Caki2 (cell line): ENCODE results near the gene APEX2. TPM values are rescaled to one million over a fixed set of nuclear protein-coding genes. Genes with fewer than 3 reads are reported as not detected.
"Not testable (repeated sequence)": the region's sequence is repeated elsewhere in the genome, so short reads cannot be mapped to it uniquely, and the experiment has no call there.

Source experiments
- DNase-seq: peaks from one replicate; pipeline ENCODE4 v3.0.0-alpha.2; 2015; ENCODE audit warnings: low read depth
- in situ Hi-C: cut with HindIII; loops from 2 replicates; pipeline ENCODE4 v1.10.0; 2016; ENCODE audit warnings: low sequenced_read_pairs, low pct_unique_long_range_greater_than_20kb, mixed read lengths
- total RNA-seq: library from RNA; depleted of rRNA; stranded (reverse); fragments of >200 nt; shearing (Covaris generic); gene quantifications from 2 replicates; pipeline ENCODE4 v1.2.3, GENCODE V29; 2014; ENCODE audit warnings: low replicate concordance

The APEX2 gene
- total RNA-seq, 1 experiment from 2014 or later: 8.4 TPM

- in situ Hi-C loops: no loop called here
- peak; percentile 4 for DNase-seq
Measured at GRCh38 chrX:55007656-55008055, 7.5 kb downstream of the APEX2 start.

GRCh38 chrX:55008571-55009358, 8.6 kb downstream of the APEX2 start:
- in situ Hi-C loops: no loop called here
- no peak for DNase-seq

- in situ Hi-C loops: no loop called here
Measured at GRCh38 chrX:55011294-55011693, 11.1 kb downstream of the APEX2 start.

GRCh38 chrX:55014897-55015299, 14.7 kb downstream of the APEX2 start:
- no peak for DNase-seq
- in situ Hi-C loops: no loop called here

More at GRCh38 chrX:55011294-55011693, 11.1 kb downstream of the APEX2 start:
- DNase-seq: no peak

GRCh38 chrX:55026143-55026542, 26.0 kb downstream of the APEX2 start:
- DNase-seq: no peak
- in situ Hi-C loops: no loop called here

- DNase-seq: no peak
- in situ Hi-C loops: no loop called here
Measured at GRCh38 chrX:55026840-55027239, 26.7 kb downstream of the APEX2 start.

GRCh38 chrX:55028040-55028439, 27.9 kb downstream of the APEX2 start:
- DNase-seq: no peak

GRCh38 chrX:55028611-55029010, 28.4 kb downstream of the APEX2 start:
- in situ Hi-C loops: no loop called here
- DNase-seq: no peak

More at GRCh38 chrX:55028040-55028439, 27.9 kb downstream of the APEX2 start:
- in situ Hi-C loops: no loop called here

GRCh38 chrX:55029291-55029690, 29.1 kb downstream of the APEX2 start:
- DNase-seq: no peak
- in situ Hi-C loops: no loop called here

- in situ Hi-C loops: no loop called here
- DNase-seq: no peak
Measured at GRCh38 chrX:55030271-55031205, 30.4 kb downstream of the APEX2 start, which contains the start of gene ALAS2. Gene ALAS2, minus strand, starts transcription at chrX:55030977. Its CDS starts 4,977 bp downstream, at chrX:55026000.

GRCh38 chrX:55033429-55033828, 33.3 kb downstream of the APEX2 start:
- in situ Hi-C loops: no loop called here
- DNase-seq: peak; percentile 12

- in situ Hi-C loops: no loop called here
- no peak for DNase-seq
Measured at GRCh38 chrX:55039471-55039870, 39.3 kb downstream of the APEX2 start.

GRCh38 chrX:55041514-55041913, 41.4 kb downstream of the APEX2 start:
- no peak for DNase-seq
- in situ Hi-C loops: no loop called here

- in situ Hi-C loops, DNase-seq: not testable (repeated sequence)
Measured at GRCh38 chrX:55050599-55050998, 50.4 kb downstream of the APEX2 start.

- DNase-seq: no peak
- in situ Hi-C loops: no loop called here
Measured at GRCh38 chrX:55056820-55057674, 56.9 kb downstream of the APEX2 start.

GRCh38 chrX:55057675-55058249, 57.6 kb downstream of the APEX2 start:
- in situ Hi-C loops: no loop called here
- DNase-seq: peak; percentile 7
